Endothelial cell of umbilical vein (primary cell): ENCODE results near the gene MLLT1. TPM values are rescaled to one million over a fixed set of nuclear protein-coding genes. Genes with fewer than 3 reads are reported as not detected.

Experiments
- BruUV-seq: library from RNA; stranded (reverse); fragments of 400-500 nt; replicated peaks from 2 replicates; lab custom pipeline; 2021; lab: Mats Ljungman, UMichigan
- CTCF ChIA-PET: fragments of 300-600, 350-600 bp; sonication (Branson Sonifier 250); formaldehyde crosslinking; loops from one replicate; lab custom pipeline; 2021; ENCODE audit warnings: antibody characterized with exemption, inconsistent platforms; lab: Charles Lee
- POLR2A ChIA-PET: fragments of 300-600, 350-600 bp; sonication (Branson Sonifier 250); formaldehyde crosslinking; loops from one replicate; lab custom pipeline; 2021; ENCODE audit warnings: antibody characterized with exemption, inconsistent platforms; lab: Charles Lee
- DNase-seq: peaks from one replicate; pipeline ENCODE4 v3.0.0-alpha.2; 2011; ENCODE audit warnings: low read depth, low spot score
- FAIRE-seq: peaks from 2 replicates; lab custom pipeline; 2011; peaks lifted over from hg19 to GRCh38; lab: Jason Lieb, UNC
- H2AFZ ChIP-seq: 2 replicates; pipeline ENCODE4 v1.6.0; 2012; ENCODE audit warnings: low read depth, low read length, control low read depth, inconsistent platforms
- H3K27ac ChIP-seq: 2 replicates; pipeline ENCODE4 v1.5.1; 2011; ENCODE audit warnings: low read depth, mild to moderate bottlenecking, control low read depth, low read length, moderate library complexity; ENCODE audit not compliant: insufficient read depth
- H3K27me3 ChIP-seq, 2 experiments: 2 replicates each; pipeline versions ENCODE4 v1.6.0 to v1.6.1; 2011; ENCODE audit warnings: low read length in 2 of 2, mixed read lengths in 1 of 2; ENCODE audit not compliant: control insufficient read depth in 2 of 2, insufficient read depth in 2 of 2
- H3K36me3 ChIP-seq, 2 experiments: 2 replicates in 1 of 2; 3 replicates in 1 of 2; pipeline ENCODE4 v1.5.1; 2011; ENCODE audit warnings: low read length in 2 of 2, mild to moderate bottlenecking in 1 of 2, moderate library complexity in 1 of 2; ENCODE audit not compliant: control insufficient read depth in 2 of 2, insufficient read depth in 2 of 2; ENCODE audit errors: extremely low read depth in 1 of 2
- H3K4me1 ChIP-seq: 3 replicates; pipeline ENCODE4 v1.5.1; 2011; ENCODE audit warnings: mild to moderate bottlenecking, low read length; ENCODE audit not compliant: control insufficient read depth, insufficient read depth; ENCODE audit errors: extremely low read depth
- H3K4me2 ChIP-seq: 2 replicates; pipeline ENCODE4 v1.6.1; 2011; ENCODE audit warnings: low read length, control low read depth, mixed read lengths; ENCODE audit not compliant: insufficient read depth
- H3K4me3 ChIP-seq, 3 experiments: fragments of 200-600 bp in 1 of 3; sonication (generic), shearing (Covaris generic) in 1 of 3; replicated peaks in 1 of 3; 2 replicates each; pipeline ENCODE4 v1.5.1; 2011 to 2016; ENCODE audit warnings: control low read depth in 3 of 3, low read length in 3 of 3, mild to moderate bottlenecking in 2 of 3, inconsistent platforms in 1 of 3, low read depth in 1 of 3, moderate library complexity in 1 of 3; ENCODE audit not compliant: insufficient read depth in 1 of 3
- H3K79me2 ChIP-seq: 2 replicates; pipeline ENCODE4 v1.6.0; 2012; ENCODE audit warnings: low read length, inconsistent platforms; ENCODE audit not compliant: control insufficient read depth, insufficient read depth
- H3K9ac ChIP-seq: replicated peaks from 2 replicates; pipeline ENCODE3; 2011; ENCODE audit warnings: low read length, control low read depth; ENCODE audit not compliant: insufficient read depth; ENCODE audit errors: extremely low read depth
- H3K9me1 ChIP-seq: replicated peaks from 3 replicates; pipeline ENCODE4 v1.6.0; 2011; ENCODE audit warnings: mild to moderate bottlenecking, low read length; ENCODE audit not compliant: control insufficient read depth, insufficient read depth; ENCODE audit errors: extremely low read depth
- H3K9me3 ChIP-seq: replicated peaks from 2 replicates; pipeline ENCODE4 v1.5.1; 2012; ENCODE audit warnings: low read length, inconsistent platforms; ENCODE audit not compliant: control insufficient read depth, insufficient read depth
- H4K20me1 ChIP-seq: replicated peaks from 2 replicates; pipeline ENCODE3; 2011; ENCODE audit warnings: mild to moderate bottlenecking, low read length; ENCODE audit not compliant: control insufficient read depth, insufficient read depth; ENCODE audit errors: extremely low read depth
- CTCF ChIP-seq, 2 donors: IDR thresholded peaks; 1 replicate in 1 of 2; 2 replicates in 1 of 2; pipeline ENCODE4 v1.5.1; 2011; ENCODE audit warnings: low read length in 2 of 2, mild to moderate bottlenecking in 2 of 2, moderate library complexity in 2 of 2, control low read depth in 1 of 2, inconsistent platforms in 1 of 2, low read depth in 1 of 2; ENCODE audit not compliant: insufficient read depth in 1 of 2; ENCODE audit errors: extremely low read depth in 1 of 2
- EZH2 ChIP-seq: IDR thresholded peaks from 2 replicates; pipeline ENCODE4 v1.6.1; 2012; ENCODE audit warnings: borderline replicate concordance, low read depth, mild to moderate bottlenecking, moderate library complexity, low read length, inconsistent platforms; ENCODE audit not compliant: severe bottlenecking
- FOS ChIP-seq: IDR thresholded peaks from 2 replicates; pipeline ENCODE4 v1.6.1; 2011; ENCODE audit warnings: mild to moderate bottlenecking, low read length, moderate library complexity, borderline replicate concordance; ENCODE audit not compliant: insufficient read depth
- GATA2 ChIP-seq: IDR thresholded peaks from 2 replicates; pipeline ENCODE4 v1.7.0; 2011; ENCODE audit warnings: low read depth, mild to moderate bottlenecking, moderate library complexity, mixed read lengths, low read length; ENCODE audit not compliant: insufficient read length, insufficient read depth
- JUN ChIP-seq: IDR thresholded peaks from 2 replicates; pipeline ENCODE4 v1.6.1; 2011; ENCODE audit warnings: borderline replicate concordance, low read depth; ENCODE audit not compliant: insufficient read length, insufficient read depth
- MAX ChIP-seq: IDR thresholded peaks from 2 replicates; pipeline ENCODE4 v1.6.1; 2011; ENCODE audit not compliant: insufficient read depth, insufficient read length
- MYC ChIP-seq: IDR thresholded peaks from one replicate; pipeline ENCODE4 v1.6.1; 2011; ENCODE audit warnings: mild to moderate bottlenecking, low read depth, low read length
- POLR2A ChIP-seq: IDR thresholded peaks from 2 replicates; pipeline ENCODE4 v1.6.1; 2012; ENCODE audit warnings: low read depth, mild to moderate bottlenecking, control low read depth, low read length
- POLR2AphosphoS5 ChIP-seq: IDR thresholded peaks from 2 replicates; pipeline ENCODE4 v1.6.1; 2012; ENCODE audit warnings: low read depth, mild to moderate bottlenecking, control low read depth, low read length, moderate library complexity; ENCODE audit not compliant: insufficient read depth
- dilution Hi-C: fragments of 300-500 bp; cut with MboI; formaldehyde crosslinking; loops from one replicate; pipeline ENCODE4 v1.15.0; 2019; ENCODE audit warnings: low sequenced_read_pairs; ENCODE audit not compliant: extremely low pct_ligation_motif_present
- intact Hi-C: fragments of 100-400 bp; cut with micrococcal nuclease; formaldehyde crosslinking; loops from one replicate; pipeline ENCODE4 v1.10.0; 2022
- polyA plus RNA-seq, 4 experiments: library from polyadenylated mRNA; depleted of rRNA in 3 of 4; stranded (reverse) in 3 of 4; unstranded in 1 of 4; fragments of >200 nt; gene quantifications; 2 replicates each; pipeline versions ENCODE4 v1.2.1 to v1.2.3, GENCODE V29; 2011 to 2012; ENCODE audit warnings: missing spikeins in 1 of 4
- total RNA-seq: library from RNA; stranded (reverse); gene quantifications from 2 replicates; pipeline ENCODE4 v1.2.3, GENCODE V29; 2021

Gene MLLT1
- total and polyA plus RNA-seq, 2 donors (not counting 3 experiments of a cell fraction or from before 2014, with no cell fraction given): 43.9 to 84.8 TPM

- Histone ChIP-seq H3K9me3 (no peaks in the 10 kb centered on the region), H3K4me1 (no peaks in the 10 kb centered on the region), H3K4me3 (no peak overlapping the region), H3K4me2 (no peak overlapping the region), H3K27ac (no peak overlapping the region), H3K79me2 (no peaks in the 10 kb centered on the region), H3K9ac (no peak overlapping the region), H3K9me1 (no peaks in the 10 kb centered on the region), H3K36me3 (peaks cover 3 to 20% of the 10 kb centered on the region in 2 experiments), H2AFZ (no peak overlapping the region), H4K20me1 (no peaks in the 10 kb centered on the region), H3K27me3 (no peaks in the 10 kb centered on the region)
- dilution Hi-C loops: no loop called here
- CTCF ChIA-PET: interaction anchor here (0.9 to 1.6 kb wide), 2 partner anchors 9 to 91 kb away, joined by 3 to 9 read pairs; no protein-coding TSS in a partner anchor
- no peak for DNase-seq
- TF ChIP-seq CTCF (IDR thresholded peaks at IDR 0.05; ENCODE audit: extremely low read depth in 1 of 2, insufficient read depth in 1 of 2, low read depth in 1 of 2, low read length in 2 of 2): no peak
- TF ChIP-seq MAX: no peak
- TF ChIP-seq GATA2: no peak
- TF ChIP-seq POLR2A: no peak
- TF ChIP-seq MYC: no peak
- BruUV-seq: no TSS peak
- intact Hi-C loops: no loop called here
- POLR2A ChIA-PET: no interaction called here
- no peak for FAIRE-seq
These were observed 70.1 kb downstream of the MLLT1 start for GRCh38 chr19:6209680-6210079.

DNA sequence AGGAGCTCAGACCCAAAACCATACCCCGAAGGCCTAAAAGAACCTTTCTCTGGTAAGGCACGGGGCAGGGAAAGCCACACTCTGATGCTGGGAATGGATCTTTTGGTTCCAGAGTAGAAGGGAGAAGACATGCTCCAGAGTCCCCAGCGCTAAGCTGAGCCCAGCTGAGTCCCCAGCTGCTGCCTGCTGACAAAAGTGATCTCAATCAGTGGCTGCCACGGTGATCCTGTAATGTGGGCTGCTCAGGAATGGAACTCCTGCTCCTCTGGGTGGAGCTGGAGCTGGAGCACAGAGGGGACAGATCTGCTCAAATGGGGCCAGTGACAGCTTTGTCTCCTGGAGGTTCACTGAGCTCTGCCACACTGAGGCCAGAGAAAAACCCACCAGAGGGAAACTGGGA lies 70.5 kb downstream of the MLLT1 start:
- H3K4me1 ChIP-seq: no peaks in the 10 kb centered on the region
- H3K4me2 ChIP-seq: no peak overlapping the region
- POLR2A ChIA-PET: no interaction called here
- FAIRE-seq (no peak), DNase-seq (no peak)
- no peak overlapping the region for H2AFZ ChIP-seq
- TF ChIP-seq POLR2A (no peak), MAX (no peak), GATA2 (no peak), FOS (no peak), JUN (no peak), POLR2AphosphoS5 (no peak), MYC (no peak), CTCF (IDR thresholded peaks at IDR 0.05; ENCODE audit: extremely low read depth in 1 of 2, insufficient read depth in 1 of 2, low read depth in 1 of 2, low read length in 2 of 2) (no peak), EZH2 (no peak)
- H3K27ac ChIP-seq: no peak overlapping the region
- H3K79me2 ChIP-seq: no peaks in the 10 kb centered on the region
- dilution Hi-C loops: no loop called here
- no peaks in the 10 kb centered on the region for H3K9me1 ChIP-seq
- no peaks in the 10 kb centered on the region for H3K27me3 ChIP-seq
- no peak overlapping the region for H3K4me3 ChIP-seq
- peaks cover 3 to 19% of the 10 kb centered on the region in 2 experiments for H3K36me3 ChIP-seq
- intact Hi-C loops: no loop called here
- CTCF ChIA-PET: interaction anchor here (0.9 to 1.6 kb wide), 2 partner anchors 9 to 91 kb away, joined by 3 to 9 read pairs; no protein-coding TSS in a partner anchor
- H4K20me1 ChIP-seq: no peaks in the 10 kb centered on the region
- BruUV-seq: no TSS peak
- no peaks in the 10 kb centered on the region for H3K9me3 ChIP-seq
- H3K9ac ChIP-seq: no peak overlapping the region
